HG02870 (cell line): ENCODE measurements around the gene ITGA8.
A peak's percentile ranks its signal among the peaks of the same experiment; 100 is the strongest.
"Not testable (repeated sequence)": the region's sequence is repeated elsewhere in the genome, so short reads cannot be mapped to it uniquely, and the experiment has no call there.

ENCODE experiments used
- ATAC-seq: cut with Tn5 transposase; IDR thresholded peaks from one replicate; pipeline ENCODE4 v1.9.1; 2021; ENCODE audit warnings: mild to moderate bottlenecking, moderate library complexity; ENCODE audit not compliant: unreplicated experiment

Gene ITGA8

GRCh38 chr10:15719899-15720634 is at the start of gene ITGA8:
Gene ITGA8 (minus strand): TSS chr10:15719922. CDS start chr10:15719771, 151 bp downstream.
- ATAC-seq, result no peak

GRCh38 chr10:15764892-15765454 is 45.3 kb upstream of the ITGA8 start:
- ATAC-seq, result no peak

DNA sequence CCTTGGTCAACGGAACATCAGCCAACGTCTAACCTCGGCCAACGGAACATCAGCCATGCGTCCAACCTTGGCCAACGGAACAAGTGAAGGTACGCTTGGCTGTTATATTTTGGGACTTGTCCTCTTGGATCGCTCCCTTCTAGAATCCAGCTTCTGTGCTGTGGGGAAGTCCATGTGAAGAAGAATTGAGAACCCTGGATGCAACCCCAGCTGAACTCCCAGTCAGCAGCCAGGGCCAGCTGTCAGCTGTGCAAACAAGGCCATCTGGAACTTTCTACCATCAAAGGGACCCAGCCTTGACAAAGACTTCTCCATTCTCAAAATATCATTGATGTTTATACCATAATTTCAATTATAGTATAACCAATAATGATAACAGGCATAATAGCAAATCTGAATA is 43.3 kb upstream of the ITGA8 start:
- no peak for ATAC-seq

- ATAC-seq, result not testable (repeated sequence)
Measured at GRCh38 chr10:15762239-15762638, 42.5 kb upstream of the ITGA8 start.

- not testable (repeated sequence) for ATAC-seq
Measured at GRCh38 chr10:15761224-15761623, 41.5 kb upstream of the ITGA8 start.

- ATAC-seq, result no peak
Measured at GRCh38 chr10:15760681-15761080, 41.0 kb upstream of the ITGA8 start.

DNA sequence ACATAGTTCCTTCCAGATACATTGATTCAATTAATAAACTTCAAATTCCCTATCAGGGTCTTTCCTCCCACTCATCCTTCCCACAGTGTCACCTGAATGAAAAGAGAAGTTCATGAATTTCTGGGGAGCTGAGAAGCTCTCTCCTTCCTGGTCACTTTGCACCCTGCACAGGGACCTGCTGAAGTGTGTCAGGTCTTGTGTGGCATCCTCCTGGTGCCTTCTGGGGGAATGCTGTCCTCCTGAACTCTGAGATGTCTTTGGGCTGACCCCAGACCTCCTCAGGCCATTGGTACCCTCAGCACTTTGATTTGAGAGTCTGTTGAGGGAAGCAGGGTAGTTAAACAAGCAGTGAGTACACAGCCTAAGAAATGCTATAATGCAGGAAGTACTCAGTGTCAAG is 39.5 kb upstream of the ITGA8 start:
- no peak for ATAC-seq

DNA sequence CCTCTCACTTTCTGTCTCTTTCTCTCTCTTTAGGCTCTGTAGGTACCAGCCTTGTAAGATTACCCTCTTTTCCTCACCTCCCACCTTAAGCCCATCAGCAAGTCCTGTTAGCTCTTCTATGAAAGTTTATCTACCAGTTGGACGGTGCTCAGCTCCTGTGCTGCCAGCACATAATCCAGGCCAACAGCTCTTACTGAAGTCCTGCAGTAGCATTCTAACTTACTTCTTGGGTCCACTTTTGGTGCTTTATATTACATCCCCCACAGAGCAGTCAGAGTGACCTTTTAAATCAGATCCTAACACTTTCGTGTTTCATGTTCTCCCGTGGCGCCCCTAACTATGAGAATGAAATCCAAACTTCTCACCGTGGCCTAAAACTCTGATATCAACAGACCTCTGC is 38.9 kb upstream of the ITGA8 start:
- ATAC-seq, result no peak

DNA sequence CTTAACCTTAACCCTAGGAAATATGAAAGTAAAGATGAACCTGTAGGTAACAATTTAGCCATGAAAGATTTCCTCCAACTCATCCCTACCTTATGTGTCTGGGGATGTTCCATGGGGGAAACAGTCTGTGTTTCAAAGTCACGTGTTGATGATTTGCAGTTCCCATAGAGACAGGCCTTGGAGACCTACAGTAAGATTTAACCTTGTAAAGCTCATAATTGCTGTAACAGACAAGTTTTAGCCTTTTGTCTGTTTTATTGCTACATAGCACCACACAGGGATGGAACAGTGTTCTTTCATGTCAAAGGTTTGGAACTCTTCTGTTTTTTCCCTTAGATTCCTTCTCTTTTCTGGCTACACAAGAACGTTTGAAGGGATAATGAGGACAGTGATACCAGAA is 35.2 kb upstream of the ITGA8 start:
- no peak for ATAC-seq

DNA sequence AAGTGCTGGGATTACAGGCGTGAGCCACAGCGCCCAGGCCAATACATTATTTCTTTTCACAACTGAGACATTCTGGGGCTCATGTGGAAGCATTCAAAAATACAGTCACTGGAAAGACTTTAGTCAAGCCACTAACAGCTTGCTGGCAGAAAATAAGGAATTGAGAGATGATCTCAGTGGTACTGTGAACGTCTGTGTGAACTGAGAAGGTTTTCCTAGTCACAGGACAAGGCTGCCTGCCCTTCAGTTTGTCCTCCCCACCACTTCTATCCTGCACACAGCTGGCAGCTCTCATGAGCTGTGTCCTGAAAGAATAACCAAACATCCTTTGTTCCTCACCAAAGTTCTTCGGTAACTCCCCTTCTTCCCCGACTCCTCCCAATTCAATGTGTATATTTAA is 31.3 kb upstream of the ITGA8 start:
- no peak for ATAC-seq

- ATAC-seq, result peak; percentile 43
Measured at GRCh38 chr10:15748126-15748525, 28.4 kb upstream of the ITGA8 start.

DNA sequence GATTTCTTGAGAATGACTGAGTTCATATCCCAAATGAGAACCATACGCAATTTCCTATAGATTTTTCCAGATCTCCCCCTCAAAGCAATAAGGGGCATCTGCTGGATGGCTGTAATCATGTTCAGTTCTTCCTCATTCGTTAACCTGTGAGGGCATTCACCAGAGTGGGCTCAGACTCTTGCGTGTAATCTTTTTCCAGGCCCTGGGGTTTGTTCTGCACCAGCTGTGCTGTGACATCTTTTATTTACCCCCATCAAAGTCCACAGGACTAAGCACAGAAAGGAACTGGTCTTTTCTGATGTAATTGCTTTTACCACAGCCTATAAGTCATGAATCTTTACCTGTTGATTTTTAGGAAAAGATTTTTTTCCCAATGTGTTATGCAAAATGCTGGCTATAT is 27.9 kb upstream of the ITGA8 start:
- no peak for ATAC-seq

- no peak for ATAC-seq
Measured at GRCh38 chr10:15745751-15746150, 26.0 kb upstream of the ITGA8 start.

DNA sequence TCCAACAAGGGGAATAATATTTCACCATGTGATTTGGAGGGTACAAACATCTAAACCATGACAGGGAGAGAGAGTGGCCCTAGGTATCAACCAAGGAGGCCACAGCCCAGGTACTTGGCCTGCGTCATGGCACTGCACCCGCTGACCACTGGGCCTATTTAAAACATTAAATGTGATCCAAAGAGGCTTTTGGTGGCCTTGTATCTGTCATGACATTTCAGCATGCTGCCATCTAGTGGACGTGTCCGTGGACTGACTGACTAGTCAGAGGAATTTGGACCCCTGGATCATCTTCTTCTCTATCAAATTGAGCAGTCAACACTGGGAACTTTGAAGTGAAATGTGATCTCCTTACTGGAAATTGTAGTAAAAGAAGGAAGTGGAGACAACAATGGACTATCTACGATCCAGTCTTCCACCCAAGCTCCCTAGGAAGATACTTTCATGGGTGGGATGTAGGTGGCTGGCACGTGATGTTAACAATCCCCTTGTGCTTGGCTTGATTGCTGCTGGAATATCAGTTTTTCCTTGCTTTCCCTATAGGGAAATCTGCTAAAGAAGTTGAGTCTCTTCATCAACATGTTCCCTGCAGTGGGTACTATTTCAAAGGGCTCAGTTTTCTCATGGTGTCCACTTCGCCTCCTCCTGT is 24.6 kb upstream of the ITGA8 start:
- peak; percentile 43 for ATAC-seq

DNA sequence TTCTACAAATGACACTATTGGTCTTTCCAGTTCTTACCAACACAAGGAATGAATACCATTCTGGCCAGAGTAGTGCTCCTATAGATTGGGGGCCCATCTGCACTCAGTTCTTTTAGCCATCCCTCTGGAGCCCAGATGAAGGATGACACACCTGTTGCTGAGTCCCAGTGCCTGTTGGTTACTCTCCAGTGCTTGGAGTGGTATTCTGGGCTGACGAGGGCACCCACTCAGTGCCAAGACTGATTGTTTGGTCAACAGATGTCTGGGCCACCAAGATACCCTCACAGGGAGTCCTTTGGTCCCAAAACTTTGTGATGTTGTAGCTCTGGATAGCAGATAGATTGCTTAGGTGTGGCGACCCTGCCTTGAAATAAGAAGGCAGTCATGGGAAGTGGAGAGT is 23.7 kb upstream of the ITGA8 start:
- ATAC-seq, result no peak

- no peak for ATAC-seq
Measured at GRCh38 chr10:15742836-15743235, 23.1 kb upstream of the ITGA8 start.

DNA sequence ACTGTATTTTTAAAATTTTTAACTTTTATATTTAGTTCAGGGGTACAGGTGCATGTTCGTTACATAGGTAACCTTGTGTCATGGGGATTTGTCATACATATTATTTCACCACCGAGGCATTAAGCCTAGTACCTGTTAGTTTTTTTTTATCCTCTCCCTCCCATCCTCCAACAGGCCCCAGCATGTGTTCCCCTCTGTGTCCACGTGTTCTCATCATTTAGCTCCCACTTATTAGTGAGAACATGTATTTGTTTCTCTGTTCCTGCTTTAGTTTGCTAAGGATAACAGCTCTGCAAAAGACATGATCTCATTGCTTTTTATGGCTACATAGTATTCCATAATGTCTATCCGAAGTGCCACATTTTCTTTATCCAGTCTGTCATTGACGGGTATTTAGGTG is 22.4 kb upstream of the ITGA8 start:
- ATAC-seq, result no peak

GRCh38 chr10:15741581-15741980 is 21.9 kb upstream of the ITGA8 start:
- ATAC-seq, result no peak

DNA sequence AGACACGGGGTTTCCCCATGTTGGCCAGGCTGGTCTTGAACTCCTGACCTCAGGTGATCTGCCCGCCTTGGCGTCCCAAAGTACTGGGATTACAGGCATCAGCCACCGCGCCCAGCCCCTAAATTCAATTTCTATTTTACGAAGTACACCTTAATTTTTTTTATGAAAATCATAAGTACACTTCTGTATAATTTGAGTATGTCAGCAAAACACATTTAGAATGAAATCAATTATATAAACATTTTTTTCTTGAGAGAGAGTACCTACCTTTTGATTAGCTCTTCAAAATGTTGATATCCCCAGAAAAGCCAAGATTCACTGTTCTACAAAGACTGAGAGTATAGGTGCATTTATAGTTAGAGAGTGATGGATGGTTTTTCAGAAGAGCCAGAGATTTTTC is 20.5 kb upstream of the ITGA8 start:
- ATAC-seq, result no peak

GRCh38 chr10:15739254-15739970 is 19.7 kb upstream of the ITGA8 start:
- no peak for ATAC-seq

- no peak for ATAC-seq
Measured at GRCh38 chr10:15738270-15738925, 18.7 kb upstream of the ITGA8 start.
